PC-9 (cell line): ENCODE results near the gene TMEM80. TPM values are rescaled to one million over a fixed set of nuclear protein-coding genes. Genes with fewer than 3 reads are reported as not detected.

ENCODE experiments used
- BruUV-seq: library from RNA; stranded (reverse); fragments of 400-500 nt; replicated peaks from 2 replicates; lab custom pipeline; 2021; lab: Mats Ljungman, UMichigan
- CTCF ChIA-PET: fragments of 300-600 bp; sonication (Branson Sonifier 250); formaldehyde crosslinking; loops from one replicate; lab custom pipeline; 2022; ENCODE audit warnings: antibody characterized with exemption; lab: Charles Lee
- POLR2A ChIA-PET: fragments of 300-600 bp; sonication (Branson Sonifier 250); formaldehyde crosslinking; loops from one replicate; lab custom pipeline; 2022; ENCODE audit warnings: antibody characterized with exemption; ENCODE audit not compliant: unreplicated experiment; lab: Charles Lee
- DNase-seq, 2 experiments: peaks; one replicate each; pipeline versions ENCODE4 v3.0.0 to v3.0.0-alpha.2; 2015 to 2022; ENCODE audit warnings: mixed read lengths in 1 of 2
- H2AFZ ChIP-seq: fragments of 200-600 bp; sonication (generic); 2 replicates; pipeline ENCODE4 v1.8.1; 2017; ENCODE audit warnings: antibody characterized with exemption
- H3F3A ChIP-seq: fragments of 200-600 bp; sonication (generic); 2 replicates; pipeline ENCODE4 v1.8.1; 2017; ENCODE audit warnings: antibody characterized with exemption, mild to moderate bottlenecking, low read depth; ENCODE audit not compliant: insufficient read depth
- H3K27ac ChIP-seq: fragments of 200-600 bp; sonication (generic); 2 replicates; pipeline ENCODE4 v1.6.1; 2016; ENCODE audit warnings: mixed run types
- H3K27me3 ChIP-seq: fragments of 200-600 bp; sonication (generic); 2 replicates; pipeline ENCODE4 v1.6.1; 2016; ENCODE audit warnings: low read depth, mixed run types; ENCODE audit not compliant: insufficient read depth
- H3K36me3 ChIP-seq: fragments of 200-600 bp; sonication (generic); 2 replicates; pipeline ENCODE4 v1.6.1; 2016; ENCODE audit warnings: low read depth, mixed run types
- H3K4me1 ChIP-seq: fragments of 200-600 bp; sonication (generic); replicated peaks from 2 replicates; pipeline ENCODE4 v1.6.1; 2016; ENCODE audit warnings: mixed run types; ENCODE audit not compliant: insufficient read depth
- H3K4me2 ChIP-seq: fragments of 200-600 bp; sonication (generic); 2 replicates; pipeline ENCODE4 v1.6.1; 2017; ENCODE audit warnings: mixed run types
- H3K4me3 ChIP-seq: fragments of 200-600 bp; sonication (generic); 2 replicates; pipeline ENCODE4 v1.6.1; 2016; ENCODE audit warnings: mixed run types
- H3K79me2 ChIP-seq: fragments of 200-600 bp; sonication (generic); 2 replicates; pipeline ENCODE4 v1.6.1; 2017; ENCODE audit warnings: low read depth, mixed run types
- H3K9me2 ChIP-seq: fragments of 200-600 bp; sonication (generic); 2 replicates; pipeline ENCODE4 v1.8.1; 2017; ENCODE audit warnings: mild to moderate bottlenecking; ENCODE audit not compliant: insufficient read depth
- H3K9me3 ChIP-seq: fragments of 200-600 bp; sonication (generic); 2 replicates; pipeline ENCODE4 v1.8.1; 2016; ENCODE audit warnings: low read depth; ENCODE audit not compliant: insufficient read depth
- H4K20me1 ChIP-seq: fragments of 200-600 bp; sonication (generic); 2 replicates; pipeline ENCODE4 v1.8.1; 2017; ENCODE audit not compliant: insufficient read depth
- CTCF ChIP-seq: fragments of 200-600 bp; sonication (generic); conservative IDR thresholded peaks from 2 replicates; pipeline ENCODE4 v1.6.1; 2017; ENCODE audit warnings: mixed run types, antibody characterized with exemption, mild to moderate bottlenecking, moderate library complexity
- EZH2 ChIP-seq: fragments of 200-600 bp; sonication (generic); IDR thresholded peaks from 2 replicates; pipeline ENCODE4 v1.8.0; 2017; ENCODE audit warnings: antibody characterized with exemption, low read depth
- intact Hi-C: fragments of 100-400 bp; cut with micrococcal nuclease; formaldehyde crosslinking; loops from one replicate; pipeline ENCODE4 v1.10.0; 2022; ENCODE audit not compliant: unreplicated experiment
- total RNA-seq: library from RNA; stranded (reverse); gene quantifications from 2 replicates; pipeline ENCODE4 v1.2.3, GENCODE V29; 2021

Gene TMEM80
- total RNA-seq, 1 experiment from 2014 or later: 36.6 TPM

GRCh38 chr11:719214-720016 is 23.8 kb downstream of the TMEM80 start:
- no peaks in the 10 kb centered on the region for H3K36me3 ChIP-seq
- no peaks in the 10 kb centered on the region for H3K9me3 ChIP-seq
- no peak for TF ChIP-seq CTCF
- H3K27ac ChIP-seq: no peak overlapping the region
- no peaks in the 10 kb centered on the region for H3K9me2 ChIP-seq
- no peaks in the 10 kb centered on the region for H3K4me1 ChIP-seq
- no peak overlapping the region for H3K4me3 ChIP-seq
- intact Hi-C loops: loop anchor here (10.0 kb wide), 1 partner anchor 155 kb away; the partner anchor contains the start of genes LMNTD2 and RASSF7
- H2AFZ ChIP-seq: no peak overlapping the region
- H3K4me2 ChIP-seq: no peak overlapping the region
- no peak for DNase-seq
- H3F3A ChIP-seq: peaks cover 6% of the 10 kb centered on the region; the same call in 1 of the 2 replicates
- ChIA-PET POLR2A (no interaction called here), CTCF (no interaction called here)
- BruUV-seq: no TSS peak
- H3K27me3 ChIP-seq: no peaks in the 10 kb centered on the region
- H4K20me1 ChIP-seq: no peaks in the 10 kb centered on the region
- H3K79me2 ChIP-seq: peaks cover 5% of the 10 kb centered on the region; the same call in 1 of the 2 replicates

- no peaks in the 10 kb centered on the region for H3K4me1 ChIP-seq
- H3K27me3 ChIP-seq: no peaks in the 10 kb centered on the region
- no peaks in the 10 kb centered on the region for H3K9me3 ChIP-seq
- ChIA-PET POLR2A (no interaction called here), CTCF (no interaction called here)
- intact Hi-C loops: loop anchor here (10.0 kb wide), 1 partner anchor 155 kb away; the partner anchor contains the start of genes LMNTD2 and RASSF7
- no peak for TF ChIP-seq CTCF
- TF ChIP-seq EZH2: no peak
- no peak overlapping the region for H3K27ac ChIP-seq
- no peaks in the 10 kb centered on the region for H3K9me2 ChIP-seq
- no TSS peak for BruUV-seq
- no peaks in the 10 kb centered on the region for H4K20me1 ChIP-seq
- no peak for DNase-seq
- H2AFZ ChIP-seq: no peak overlapping the region
- H3K79me2 ChIP-seq: peaks cover 5% of the 10 kb centered on the region; the same call in 1 of the 2 replicates
- H3F3A ChIP-seq: peaks cover 1% of the 10 kb centered on the region; the same call in 1 of the 2 replicates
- no peak overlapping the region for H3K4me3 ChIP-seq
- H3K4me2 ChIP-seq: no peak overlapping the region
- no peaks in the 10 kb centered on the region for H3K36me3 ChIP-seq
Observed at GRCh38 chr11:720017-720641, 24.5 kb downstream of the TMEM80 start.

GRCh38 chr11:720642-721246 is 25.1 kb downstream of the TMEM80 start:
- Histone ChIP-seq H3K9me3 (no peaks in the 10 kb centered on the region), H3K27me3 (no peaks in the 10 kb centered on the region), H4K20me1 (no peaks in the 10 kb centered on the region), H3K27ac (no peak overlapping the region), H3K79me2 (peaks cover 5% of the 10 kb centered on the region; the same call in 1 of the 2 replicates), H2AFZ (no peak overlapping the region), H3K4me1 (no peaks in the 10 kb centered on the region), H3K4me3 (no peak overlapping the region), H3K4me2 (no peak overlapping the region), H3K36me3 (no peaks in the 10 kb centered on the region), H3K9me2 (no peaks in the 10 kb centered on the region), H3F3A (no peaks in the 10 kb centered on the region; the same call in 1 of the 2 replicates)
- intact Hi-C loops: loop anchor here (10.0 kb wide), 1 partner anchor 156 kb away; the partner anchor contains the start of genes LMNTD2 and RASSF7
- no peak for DNase-seq
- ChIA-PET CTCF (no interaction called here), POLR2A (no interaction called here)
- no peak for TF ChIP-seq CTCF
- no peak for TF ChIP-seq EZH2
- BruUV-seq: no TSS peak
